ENCODE data around the gene DTL.

The DTL gene

DNA sequence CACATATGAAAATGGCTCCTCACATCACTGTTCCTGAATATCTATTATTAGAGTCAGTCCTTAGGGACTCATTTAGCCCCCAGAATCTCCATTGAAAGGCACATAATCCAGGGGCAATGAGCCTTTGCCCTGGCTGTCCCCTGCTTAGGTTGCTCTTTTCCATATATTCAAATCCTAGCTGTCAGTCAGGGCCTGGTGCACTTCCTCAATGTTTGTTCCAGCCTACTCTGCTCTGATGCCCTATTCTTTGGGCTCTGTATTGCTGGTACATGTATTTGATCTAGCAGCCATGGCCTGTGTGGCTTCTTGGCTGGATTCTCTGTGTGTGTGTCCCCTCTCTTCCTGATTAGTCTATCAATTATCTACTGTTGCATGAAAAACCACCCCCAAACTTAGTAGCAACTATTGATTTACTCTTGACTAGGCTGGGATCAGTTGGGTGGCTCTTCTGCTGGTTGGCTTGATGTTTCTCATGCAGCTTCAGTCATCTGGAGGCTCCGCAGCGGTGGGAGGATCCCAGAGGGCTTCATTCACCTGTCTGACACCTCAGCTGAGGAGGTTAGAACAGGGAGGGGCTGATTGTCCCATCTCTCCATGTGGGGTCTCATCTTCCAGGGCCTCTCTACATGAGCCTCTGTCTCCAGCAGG lies 107.5 kb downstream of the DTL start:
- Histone ChIP-seq H3K27ac (ENCODE audit: insufficient read depth in 1 of 2, low read depth in 1 of 2, low read length in 2 of 2, poor library complexity in 1 of 2, severe bottlenecking in 2 of 2) (no peak overlapping the region), H3K9me3 (ENCODE audit: control extremely low read depth in 1 of 5, control insufficient read depth in 4 of 5, insufficient read depth in 2 of 5, low read depth in 1 of 5, low read length in 4 of 5) (no peaks in the 10 kb centered on the region), H3K27me3 (replicated peaks in 2 of 5; ENCODE audit: control insufficient read depth in 4 of 5, insufficient read depth in 5 of 5, low read length in 4 of 5) (no peaks in the 10 kb centered on the region), H3K36me3 (ENCODE audit: control insufficient read depth in 4 of 4, insufficient read depth in 4 of 4, low read length in 3 of 4) (no peaks in the 10 kb centered on the region), H3K4me3 (ENCODE audit: control insufficient read depth in 1 of 7, extremely low read depth in 1 of 7, insufficient read depth in 4 of 7, low read depth in 2 of 7, low read length in 6 of 7) (no peak overlapping the region), H3K4me1 (ENCODE audit: control extremely low read depth in 1 of 4, control insufficient read depth in 4 of 4, insufficient read depth in 4 of 4, low read length in 3 of 4) (peaks cover 0 to 8% (median 4%) of the 10 kb centered on the region in 4 experiments)
- ChIA-PET CTCF (interaction anchor here (1.0 to 1.7 kb wide), 2 partner anchors 10 to 11 kb away, joined by 3 to 4 read pairs; no protein-coding TSS in a partner anchor), POLR2A (interaction anchor here (0.6 kb wide), 1 partner anchor 97 kb away, joined by 4 read pairs; no protein-coding TSS in a partner anchor)
- no peak for DNase-seq
- WGBS (ENCODE audit: insufficient coverage) = 100% methylated on average over 2 of the region's 2 CpGs

DNA sequence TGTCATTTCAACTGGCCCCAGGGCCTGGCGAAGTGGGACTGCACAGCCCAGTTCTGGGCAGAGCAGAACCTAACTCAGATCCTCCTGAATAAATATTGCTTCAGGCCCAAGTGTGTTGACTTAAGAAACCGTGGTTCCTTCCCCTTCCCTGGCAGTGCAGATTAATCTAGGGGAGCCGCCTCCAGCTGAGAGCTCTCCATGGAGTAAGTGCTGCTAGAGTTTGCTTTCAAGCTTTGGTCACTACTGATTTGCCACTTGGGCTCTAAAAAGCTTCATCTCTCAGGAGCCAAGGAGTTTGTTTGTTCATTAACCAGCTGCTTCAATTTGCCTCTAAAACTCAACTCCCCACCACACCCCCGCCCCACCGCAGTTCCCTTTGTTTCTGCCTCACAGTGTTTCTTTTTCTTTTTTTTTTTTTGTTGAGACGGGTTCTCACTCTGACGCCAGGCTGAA lies 112.1 kb downstream of the DTL start:
- Histone ChIP-seq H3K27me3 (replicated peaks in 2 of 5; ENCODE audit: control insufficient read depth in 4 of 5, insufficient read depth in 5 of 5, low read length in 4 of 5) (no peaks in the 10 kb centered on the region), H3K4me3 (ENCODE audit: control insufficient read depth in 1 of 7, extremely low read depth in 1 of 7, insufficient read depth in 4 of 7, low read depth in 2 of 7, low read length in 6 of 7) (no peak overlapping the region), H3K36me3 (ENCODE audit: control insufficient read depth in 4 of 4, insufficient read depth in 4 of 4, low read length in 3 of 4) (no peaks in the 10 kb centered on the region), H3K4me1 (ENCODE audit: control extremely low read depth in 1 of 4, control insufficient read depth in 4 of 4, insufficient read depth in 4 of 4, low read length in 3 of 4) (peaks cover 2 to 24% (median 12%) of the 10 kb centered on the region in 4 experiments), H3K9me3 (ENCODE audit: control extremely low read depth in 1 of 5, control insufficient read depth in 4 of 5, insufficient read depth in 2 of 5, low read depth in 1 of 5, low read length in 4 of 5) (no peaks in the 10 kb centered on the region), H3K27ac (ENCODE audit: insufficient read depth in 1 of 2, low read depth in 1 of 2, low read length in 2 of 2, poor library complexity in 1 of 2, severe bottlenecking in 2 of 2) (no peak overlapping the region)
- ChIA-PET CTCF (no interaction called here), POLR2A (interaction anchor here (0.6 kb wide), 2 partner anchors 10 to 41 kb away, joined by 3 to 4 read pairs; no protein-coding TSS in a partner anchor)
- 82% methylated on average over 4 of the region's 7 CpGs for WGBS (ENCODE audit: insufficient coverage)
- DNase-seq = peak in 1 of 3 donors; percentile 22

DNA sequence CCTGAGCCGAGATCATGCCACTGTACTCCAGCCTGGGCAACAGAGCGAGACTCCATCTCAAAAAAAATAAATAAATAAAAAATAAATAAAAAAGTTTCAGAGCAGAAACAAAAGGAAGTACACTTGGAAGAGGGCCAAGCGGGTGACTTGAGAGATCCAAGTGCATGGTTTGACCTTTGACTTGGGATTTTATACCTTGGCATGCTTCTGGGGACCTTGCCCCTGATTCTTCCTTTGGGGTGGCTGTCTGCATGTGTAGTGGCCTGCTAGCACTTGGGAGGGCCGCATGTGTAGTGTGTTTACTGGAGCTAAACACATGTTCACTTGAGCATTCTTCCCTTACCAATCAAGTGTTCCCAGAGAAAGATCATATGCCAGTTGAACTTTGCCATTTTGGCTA lies 114.0 kb downstream of the DTL start:
- no peak overlapping the region for H3K27ac ChIP-seq (ENCODE audit: insufficient read depth in 1 of 2, low read depth in 1 of 2, low read length in 2 of 2, poor library complexity in 1 of 2, severe bottlenecking in 2 of 2)
- peaks cover 11 to 36% (median 20%) of the 10 kb centered on the region in 4 experiments for H3K4me1 ChIP-seq (ENCODE audit: control extremely low read depth in 1 of 4, control insufficient read depth in 4 of 4, insufficient read depth in 4 of 4, low read length in 3 of 4)
- WGBS (ENCODE audit: insufficient coverage) = 91% methylated on average over 1 of the region's 4 CpGs
- CTCF ChIA-PET = no interaction called here
- POLR2A ChIA-PET = no interaction called here
- no peak overlapping the region for H3K4me3 ChIP-seq (ENCODE audit: control insufficient read depth in 1 of 7, extremely low read depth in 1 of 7, insufficient read depth in 4 of 7, low read depth in 2 of 7, low read length in 6 of 7)
- H3K36me3 ChIP-seq (ENCODE audit: control insufficient read depth in 4 of 4, insufficient read depth in 4 of 4, low read length in 3 of 4) = no peaks in the 10 kb centered on the region
- H3K27me3 ChIP-seq (replicated peaks in 2 of 5; ENCODE audit: control insufficient read depth in 4 of 5, insufficient read depth in 5 of 5, low read length in 4 of 5) = no peaks in the 10 kb centered on the region
- H3K9me3 ChIP-seq (ENCODE audit: control extremely low read depth in 1 of 5, control insufficient read depth in 4 of 5, insufficient read depth in 2 of 5, low read depth in 1 of 5, low read length in 4 of 5) = peaks cover 0 to under 1% (median 0%) of the 10 kb centered on the region in 5 experiments
- peak in 1 of 3 donors; percentile 32 for DNase-seq

DNA sequence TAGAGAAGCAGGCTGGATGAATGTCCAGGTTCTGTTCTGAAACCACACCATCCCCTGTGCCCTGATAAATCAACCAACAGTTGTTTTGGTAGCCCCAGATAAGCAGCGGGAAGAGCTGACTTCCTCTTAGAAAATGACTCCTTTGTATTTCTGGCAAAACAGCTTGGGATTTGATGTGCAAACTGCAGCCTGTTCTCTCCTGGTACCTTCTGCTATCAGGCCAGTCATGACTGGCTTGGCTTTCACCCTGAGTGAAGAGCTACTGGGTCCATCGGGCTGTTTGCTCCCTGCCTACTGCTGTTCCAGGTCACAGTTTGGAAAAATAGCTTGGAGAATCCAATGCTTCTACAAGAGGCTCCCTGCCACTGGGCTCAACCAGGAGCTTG lies 116.8 kb downstream of the DTL start:
- H3K27me3 ChIP-seq (replicated peaks in 2 of 5; ENCODE audit: control insufficient read depth in 4 of 5, insufficient read depth in 5 of 5, low read length in 4 of 5) = no peaks in the 10 kb centered on the region
- no peaks in the 10 kb centered on the region for H3K36me3 ChIP-seq (ENCODE audit: control insufficient read depth in 4 of 4, insufficient read depth in 4 of 4, low read length in 3 of 4)
- peak overlapping the region in 2 of 7 experiments; percentile 16 to 30 for H3K4me3 ChIP-seq (ENCODE audit: control insufficient read depth in 1 of 7, extremely low read depth in 1 of 7, insufficient read depth in 4 of 7, low read depth in 2 of 7, low read length in 6 of 7)
- 6% methylated on average over 2 of the region's 2 CpGs for WGBS (ENCODE audit: insufficient coverage)
- DNase-seq = peak; percentile 86 to 93 (median 90)
- peak overlapping the region in 1 of 2 experiments; percentile 64 for H3K27ac ChIP-seq (ENCODE audit: insufficient read depth in 1 of 2, low read depth in 1 of 2, low read length in 2 of 2, poor library complexity in 1 of 2, severe bottlenecking in 2 of 2)
- ChIA-PET CTCF (interaction anchor here (1.2 to 2.8 kb wide), 7 partner anchors 10 to 139 kb away, joined by 3 to 22 read pairs (median 4); no protein-coding TSS in a partner anchor), POLR2A (interaction anchor here (0.6 kb wide), 1 partner anchor 31 kb away, joined by 3 read pairs; no protein-coding TSS in a partner anchor)
- H3K4me1 ChIP-seq (ENCODE audit: control extremely low read depth in 1 of 4, control insufficient read depth in 4 of 4, insufficient read depth in 4 of 4, low read length in 3 of 4) = peaks cover 11 to 35% (median 20%) of the 10 kb centered on the region in 4 experiments
- H3K9me3 ChIP-seq (ENCODE audit: control extremely low read depth in 1 of 5, control insufficient read depth in 4 of 5, insufficient read depth in 2 of 5, low read depth in 1 of 5, low read length in 4 of 5) = peaks cover 0 to 4% (median 0%) of the 10 kb centered on the region in 5 experiments

DNA sequence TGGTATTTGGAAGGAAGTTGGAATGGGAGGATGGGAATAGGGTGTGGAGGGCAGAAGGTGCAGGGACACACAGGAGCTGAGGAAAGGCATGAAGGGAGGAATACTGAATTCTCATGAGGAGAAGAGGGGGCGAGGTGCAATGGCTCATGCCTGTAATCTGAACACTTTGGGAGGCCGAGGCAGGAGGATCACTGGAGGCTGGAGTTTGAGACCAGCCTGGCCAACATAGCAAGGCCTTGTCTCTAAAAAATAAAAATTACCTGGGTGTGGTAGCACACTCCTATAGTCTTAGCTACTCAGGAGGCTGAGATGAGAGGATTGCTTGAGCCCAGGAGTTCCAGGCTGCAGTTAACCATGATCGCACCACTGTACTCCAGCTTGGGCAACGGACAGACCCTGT lies 117.3 kb downstream of the DTL start:
- no peak for DNase-seq
- Histone ChIP-seq H3K9me3 (ENCODE audit: control extremely low read depth in 1 of 5, control insufficient read depth in 4 of 5, insufficient read depth in 2 of 5, low read depth in 1 of 5, low read length in 4 of 5) (peaks cover 0 to 4% (median 0%) of the 10 kb centered on the region in 5 experiments), H3K36me3 (ENCODE audit: control insufficient read depth in 4 of 4, insufficient read depth in 4 of 4, low read length in 3 of 4) (no peaks in the 10 kb centered on the region), H3K4me3 (ENCODE audit: control insufficient read depth in 1 of 7, extremely low read depth in 1 of 7, insufficient read depth in 4 of 7, low read depth in 2 of 7, low read length in 6 of 7) (no peak overlapping the region), H3K4me1 (ENCODE audit: control extremely low read depth in 1 of 4, control insufficient read depth in 4 of 4, insufficient read depth in 4 of 4, low read length in 3 of 4) (peaks cover 11 to 30% (median 19%) of the 10 kb centered on the region in 4 experiments), H3K27ac (ENCODE audit: insufficient read depth in 1 of 2, low read depth in 1 of 2, low read length in 2 of 2, poor library complexity in 1 of 2, severe bottlenecking in 2 of 2) (peak overlapping the region in 1 of 2 experiments; percentile 64), H3K27me3 (replicated peaks in 2 of 5; ENCODE audit: control insufficient read depth in 4 of 5, insufficient read depth in 5 of 5, low read length in 4 of 5) (no peaks in the 10 kb centered on the region)
- WGBS (ENCODE audit: insufficient coverage) = 93% methylated on average over 4 of the region's 4 CpGs
- ChIA-PET POLR2A (interaction anchor here (0.6 kb wide), 1 partner anchor 30 kb away, joined by 3 read pairs; no protein-coding TSS in a partner anchor), CTCF (interaction anchor here (1.2 to 2.8 kb wide), 7 partner anchors 9 to 82 kb away, joined by 3 to 22 read pairs (median 4); no protein-coding TSS in a partner anchor)

DNA sequence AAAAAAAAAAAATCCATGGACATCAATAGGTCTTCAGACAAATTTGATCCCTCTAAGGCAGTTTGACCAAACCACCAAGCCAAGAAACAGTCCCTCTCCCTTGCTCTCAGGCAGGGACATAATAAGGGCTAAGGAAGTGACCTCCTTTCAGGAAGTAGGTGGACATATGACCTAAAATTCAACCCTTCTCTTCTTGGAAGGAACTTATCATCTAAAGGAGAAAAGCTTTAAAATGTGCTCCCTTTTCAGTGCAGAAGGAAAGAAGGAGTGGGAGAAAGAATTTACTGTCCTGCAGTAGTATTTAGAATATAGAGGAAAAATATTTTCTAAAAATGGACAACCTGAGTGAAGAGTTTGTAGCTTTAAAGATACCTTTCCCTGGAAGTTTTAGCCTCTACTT lies 118.1 kb downstream of the DTL start:
- peaks cover 0 to 4% (median 0%) of the 10 kb centered on the region in 5 experiments for H3K9me3 ChIP-seq (ENCODE audit: control extremely low read depth in 1 of 5, control insufficient read depth in 4 of 5, insufficient read depth in 2 of 5, low read depth in 1 of 5, low read length in 4 of 5)
- ChIA-PET CTCF (interaction anchor here (1.2 to 2.8 kb wide), 5 partner anchors 9 to 63 kb away, joined by 3 to 22 read pairs (median 4); no protein-coding TSS in a partner anchor), POLR2A (no interaction called here)
- H3K27me3 ChIP-seq (replicated peaks in 2 of 5; ENCODE audit: control insufficient read depth in 4 of 5, insufficient read depth in 5 of 5, low read length in 4 of 5) = no peaks in the 10 kb centered on the region
- H3K27ac ChIP-seq (ENCODE audit: insufficient read depth in 1 of 2, low read depth in 1 of 2, low read length in 2 of 2, poor library complexity in 1 of 2, severe bottlenecking in 2 of 2) = peak overlapping the region in 1 of 2 experiments; percentile 64
- no peaks in the 10 kb centered on the region for H3K36me3 ChIP-seq (ENCODE audit: control insufficient read depth in 4 of 4, insufficient read depth in 4 of 4, low read length in 3 of 4)
- H3K4me3 ChIP-seq (ENCODE audit: control insufficient read depth in 1 of 7, extremely low read depth in 1 of 7, insufficient read depth in 4 of 7, low read depth in 2 of 7, low read length in 6 of 7) = no peak overlapping the region
- no peak for DNase-seq
- H3K4me1 ChIP-seq (ENCODE audit: control extremely low read depth in 1 of 4, control insufficient read depth in 4 of 4, insufficient read depth in 4 of 4, low read length in 3 of 4) = peaks cover 11 to 30% (median 19%) of the 10 kb centered on the region in 4 experiments

Measured in common myeloid progenitor, CD34-positive (primary cell).